IPS-18c (cell line): ENCODE results near the gene NUP37.
A peak's percentile ranks its signal among the peaks of the same experiment; 100 is the strongest.
"Not testable (repeated sequence)": the region's sequence is repeated elsewhere in the genome, so short reads cannot be mapped to it uniquely, and the experiment has no call there.

Source experiments
- H3K4me3 ChIP-seq: 2 replicates; pipeline ENCODE4 v1.7.0; 2013; ENCODE audit warnings: low read depth, mild to moderate bottlenecking, low read length, moderate library complexity; ENCODE audit not compliant: insufficient read depth
- H3K9me3 ChIP-seq: one replicate; pipeline ENCODE4 v1.6.1; 2013; ENCODE audit warnings: mild to moderate bottlenecking, low read length, moderate library complexity; ENCODE audit not compliant: control insufficient read depth, insufficient read depth

NUP37 gene

GRCh38 chr12:102106905-102107304 is 13.0 kb downstream of the NUP37 start:
- no peak overlapping the region for H3K4me3 ChIP-seq
- no peaks in the 10 kb centered on the region for H3K9me3 ChIP-seq

GRCh38 chr12:102096855-102097254 is 23.1 kb downstream of the NUP37 start:
- H3K4me3 ChIP-seq = no peak overlapping the region

GRCh38 chr12:102095677-102096263 is 24.1 kb downstream of the NUP37 start:
- no peak overlapping the region for H3K4me3 ChIP-seq
- peaks cover 2% of the 10 kb centered on the region for H3K9me3 ChIP-seq

More at GRCh38 chr12:102096855-102097254, 23.1 kb downstream of the NUP37 start:
- no peaks in the 10 kb centered on the region for H3K9me3 ChIP-seq

GRCh38 chr12:102093319-102093718 is 26.6 kb downstream of the NUP37 start:
- no peak overlapping the region for H3K4me3 ChIP-seq
- peaks cover 8% of the 10 kb centered on the region for H3K9me3 ChIP-seq

- not testable (repeated sequence) for H3K9me3 ChIP-seq, H3K4me3 ChIP-seq
Measured at GRCh38 chr12:102089228-102089835, 30.6 kb downstream of the NUP37 start.

- Histone ChIP-seq H3K9me3 (no peaks in the 10 kb centered on the region), H3K4me3 (no peak overlapping the region)
Measured at GRCh38 chr12:102080842-102081241, 39.1 kb downstream of the NUP37 start.

GRCh38 chr12:102072092-102072491 is 47.8 kb downstream of the NUP37 start:
- H3K9me3 ChIP-seq, H3K4me3 ChIP-seq: not testable (repeated sequence)

- no peaks in the 10 kb centered on the region for H3K9me3 ChIP-seq
- H3K4me3 ChIP-seq = no peak overlapping the region
Measured at GRCh38 chr12:102069707-102070106, 50.2 kb downstream of the NUP37 start.

GRCh38 chr12:102067574-102068258 is 52.2 kb downstream of the NUP37 start:
- no peak overlapping the region for H3K4me3 ChIP-seq
- H3K9me3 ChIP-seq = peaks cover 3% of the 10 kb centered on the region

GRCh38 chr12:102064476-102064875 is 55.4 kb downstream of the NUP37 start:
- Histone ChIP-seq H3K9me3 (peaks cover 3% of the 10 kb centered on the region), H3K4me3 (no peak overlapping the region)

- Histone ChIP-seq H3K9me3 (peaks cover 3% of the 10 kb centered on the region), H3K4me3 (no peak overlapping the region)
Measured at GRCh38 chr12:102063069-102063468, 56.8 kb downstream of the NUP37 start.

GRCh38 chr12:102062419-102062806 is 57.5 kb downstream of the NUP37 start:
- Histone ChIP-seq H3K9me3 (peaks cover 3% of the 10 kb centered on the region), H3K4me3 (no peak overlapping the region; the same call in 1 of the 2 replicates)

- Histone ChIP-seq H3K4me3 (peak within 1 kb of the TSS; percentile 85), H3K9me3 (peaks cover 3% of the 10 kb centered on the region)
Measured at GRCh38 chr12:102061560-102062418, 58.1 kb downstream of the NUP37 start, which contains the start of gene WASHC3. Gene WASHC3, minus strand, starts transcription at chr12:102061991. Its CDS starts 29 bp downstream, at chr12:102061962.

- peaks cover 3% of the 10 kb centered on the region for H3K9me3 ChIP-seq
- H3K4me3 ChIP-seq = peak overlapping the region; percentile 85
Measured at GRCh38 chr12:102061096-102061559, 58.8 kb downstream of the NUP37 start.

- Histone ChIP-seq H3K4me3 (no peak overlapping the region), H3K9me3 (peaks cover 3% of the 10 kb centered on the region)
Measured at GRCh38 chr12:102059343-102059742, 60.6 kb downstream of the NUP37 start.

GRCh38 chr12:102054345-102054744 is 65.6 kb downstream of the NUP37 start:
- H3K4me3 ChIP-seq = no peak overlapping the region

GRCh38 chr12:102053062-102053349 is 66.9 kb downstream of the NUP37 start:
- no peaks in the 10 kb centered on the region for H3K9me3 ChIP-seq
- H3K4me3 ChIP-seq = no peak overlapping the region

More at GRCh38 chr12:102054345-102054744, 65.6 kb downstream of the NUP37 start:
- H3K9me3 ChIP-seq = no peaks in the 10 kb centered on the region
